GM12878 (cell line): ENCODE results near the gene C22orf31. TPM values are rescaled to one million over a fixed set of nuclear protein-coding genes. Genes with fewer than 3 reads are reported as not detected.

Experiments
- ATAC-seq: fragments of 200-7000 bp; cut with Tn5 transposase; 3 replicates; pipeline ENCODE4 v1.9.1; 2020; ENCODE audit warnings: mild to moderate bottlenecking, moderate library complexity
- BruUV-seq: library from RNA; stranded (reverse); fragments of 400-500 nt; replicated peaks from 2 replicates; lab custom pipeline; 2021; lab: Mats Ljungman, UMichigan
- CTCF ChIA-PET: fragments of 300-600 bp; sonication (Branson Sonifier 250); formaldehyde crosslinking; extraction: SDS; loops from one replicate; lab custom pipeline; 2021; ENCODE audit warnings: inconsistent platforms; lab: Yijun Ruan, JAX
- POLR2A ChIA-PET: fragments of 350-600 bp; formaldehyde crosslinking; extraction: SDS; loops from one replicate; lab custom pipeline; 2021; ENCODE audit warnings: inconsistent platforms; lab: Charles Lee
- RAD21 ChIA-PET: fragments of 300-600 bp; sonication (Branson Sonifier 250); formaldehyde crosslinking; loops from one replicate; lab custom pipeline; 2023; ENCODE audit warnings: antibody characterized with exemption; ENCODE audit not compliant: unreplicated experiment; lab: Charles Lee
- SMC1A ChIA-PET: fragments of 300-600 bp; sonication (Branson Sonifier 250); formaldehyde crosslinking; loops from one replicate; lab custom pipeline; 2023; ENCODE audit not compliant: unreplicated experiment, uncharacterized antibody; lab: Charles Lee
- DNase-seq: peaks from one replicate; pipeline ENCODE4 v3.0.0-alpha.2; 2011; ENCODE audit warnings: low read depth, low spot score
- FAIRE-seq: peaks from 3 replicates; lab custom pipeline; 2011; peaks lifted over from hg19 to GRCh38; lab: Jason Lieb, UNC
- H2AFZ ChIP-seq: 2 replicates; pipeline ENCODE4 v1.6.0; 2011; ENCODE audit warnings: low read depth, low read length, control low read depth; ENCODE audit not compliant: control insufficient read depth
- H3K27ac ChIP-seq: 2 replicates; pipeline ENCODE4 v1.5.1; 2011; ENCODE audit warnings: control low read depth; ENCODE audit not compliant: control insufficient read depth, insufficient read depth
- H3K27me3 ChIP-seq, 2 experiments: replicated peaks in 1 of 2; 2 replicates each; pipeline versions ENCODE4 v1.6.0 to v1.6.1; 2011; ENCODE audit warnings: low read length in 1 of 2; ENCODE audit not compliant: control insufficient read depth in 2 of 2, insufficient read depth in 2 of 2
- H3K36me3 ChIP-seq, 2 experiments: 2 replicates each; pipeline ENCODE4 v1.5.1; 2011; ENCODE audit warnings: low read length in 1 of 2; ENCODE audit not compliant: control insufficient read depth in 2 of 2, insufficient read depth in 2 of 2
- H3K4me1 ChIP-seq: 2 replicates; pipeline ENCODE4 v1.6.1; 2011; ENCODE audit warnings: mild to moderate bottlenecking, low read length, moderate library complexity, mixed read lengths; ENCODE audit not compliant: control insufficient read depth, insufficient read depth
- H3K4me2 ChIP-seq: 2 replicates; pipeline ENCODE4 v1.6.0; 2011; ENCODE audit warnings: control low read depth; ENCODE audit not compliant: control insufficient read depth, insufficient read depth
- H3K4me3 ChIP-seq: fragments of 200-600 bp; sonication (generic); 2 replicates; pipeline ENCODE4 v1.5.1; 2016
- H3K79me2 ChIP-seq: 2 replicates; pipeline ENCODE4 v1.6.0; 2011; ENCODE audit warnings: low read length; ENCODE audit not compliant: control insufficient read depth, insufficient read depth
- H3K9ac ChIP-seq: 2 replicates; pipeline ENCODE4 v1.8.0; 2011; ENCODE audit warnings: low read length, control low read depth, mixed read lengths; ENCODE audit not compliant: control insufficient read depth, insufficient read depth
- H3K9me3 ChIP-seq: replicated peaks from 3 replicates; pipeline ENCODE4 v1.5.1; 2011; ENCODE audit warnings: mild to moderate bottlenecking, low read length; ENCODE audit not compliant: control insufficient read depth, insufficient read depth
- H4K20me1 ChIP-seq: 2 replicates; pipeline ENCODE4 v1.6.0; 2011; ENCODE audit not compliant: control insufficient read depth, insufficient read depth
- ASH2L ChIP-seq: fragments of 300-600, 200-600 bp; sonication (generic); IDR thresholded peaks from 2 replicates; pipeline ENCODE4 v1.6.1; 2017; ENCODE audit warnings: low read depth, mild to moderate bottlenecking, borderline replicate concordance
- BHLHE40 ChIP-seq, 2 experiments: fragments of 450-650 bp in 1 of 2; IDR thresholded peaks; 2 replicates each; pipeline ENCODE4 v1.6.1; 2011 to 2017; ENCODE audit warnings: low read depth in 2 of 2, borderline replicate concordance in 1 of 2, improper control_type of control experiment in 1 of 2, low read length in 1 of 2, mild to moderate bottlenecking in 1 of 2
- CBX3 ChIP-seq: fragments of 200-600 bp; sonication (generic); IDR thresholded peaks from 2 replicates; pipeline ENCODE4 v1.6.1; 2016; ENCODE audit warnings: low read depth, borderline replicate concordance
- CHD4 ChIP-seq: fragments of 200-600 bp; sonication (generic); IDR thresholded peaks from 2 replicates; pipeline ENCODE4 v1.6.1; 2016; ENCODE audit warnings: mild to moderate bottlenecking
- FOXK2 ChIP-seq: fragments of 450-650 bp; IDR thresholded peaks from 2 replicates; pipeline ENCODE4 v1.6.1; 2017; ENCODE audit warnings: mild to moderate bottlenecking, moderate library complexity
- LARP7 ChIP-seq: fragments of 450-650 bp; IDR thresholded peaks from 2 replicates; pipeline ENCODE4 v1.6.1; 2017; ENCODE audit warnings: mild to moderate bottlenecking
- NFIC ChIP-seq: IDR thresholded peaks from 2 replicates; pipeline ENCODE4 v1.6.1; 2012; ENCODE audit warnings: low read depth, mild to moderate bottlenecking, inconsistent platforms, low read length, moderate library complexity
- NR2C1 ChIP-seq: fragments of 450-650 bp; IDR thresholded peaks from 2 replicates; pipeline ENCODE4 v1.6.1; 2017; ENCODE audit warnings: antibody characterized with exemption, mild to moderate bottlenecking, moderate library complexity
- PAX5 ChIP-seq: IDR thresholded peaks from 2 replicates; pipeline ENCODE4 v1.6.1; 2011; ENCODE audit warnings: low read depth, low read length, borderline replicate concordance
- PAX8 ChIP-seq: fragments of 450-650 bp; IDR thresholded peaks from 2 replicates; pipeline ENCODE4 v1.6.1; 2017; ENCODE audit warnings: mild to moderate bottlenecking, moderate library complexity
- RB1 ChIP-seq: fragments of 450-650 bp; formaldehyde crosslinking; IDR thresholded peaks from 2 replicates; pipeline ENCODE4 v1.6.1; 2017; ENCODE audit warnings: mild to moderate bottlenecking, borderline replicate concordance
- REST ChIP-seq: IDR thresholded peaks from 2 replicates; pipeline ENCODE4 v1.6.1; 2012; ENCODE audit warnings: mild to moderate bottlenecking, low read depth, low read length
- RFX5 ChIP-seq: IDR thresholded peaks from 2 replicates; pipeline ENCODE4 v1.6.1; 2011; ENCODE audit warnings: low read depth, low read length, improper control_type of control experiment
- SMARCA5 ChIP-seq: fragments of 450-650 bp; IDR thresholded peaks from 2 replicates; pipeline ENCODE4 v1.6.1; 2017; ENCODE audit warnings: mild to moderate bottlenecking
- SUPT20H ChIP-seq: IDR thresholded peaks from 2 replicates; pipeline ENCODE4 v1.6.1; 2011; ENCODE audit warnings: low read depth, mild to moderate bottlenecking, low read length, moderate library complexity, borderline replicate concordance; ENCODE audit not compliant: control insufficient read depth
- TAF1 ChIP-seq: IDR thresholded peaks from 2 replicates; pipeline ENCODE4 v1.6.1; 2011; ENCODE audit warnings: mild to moderate bottlenecking, low read depth, low read length, borderline replicate concordance
- WRNIP1 ChIP-seq: IDR thresholded peaks from 2 replicates; pipeline ENCODE4 v1.6.1; 2011; ENCODE audit warnings: low read depth, low read length, improper control_type of control experiment, borderline replicate concordance
- WGBS: methylation state at CpG from one replicate; pipeline ENCODE4 v1.1.6; 2016; ENCODE audit warnings: low lambda C conversion rate; ENCODE audit not compliant: insufficient replicate concordance, insufficient coverage; ENCODE audit errors: missing lambda C conversion rate; 5-methylcytosine and 5-hydroxymethylcytosine counted together
- in situ Hi-C: fragments of 300-500 bp; cut with MboI; formaldehyde crosslinking; loops from 9 replicates; pipeline ENCODE4 v1.14.3; 2018; ENCODE audit warnings: mixed read lengths
- intact Hi-C: fragments of 100-400 bp; cut with micrococcal nuclease; formaldehyde crosslinking; loops from one replicate; pipeline ENCODE4 v1.14.2; 2022; ENCODE audit not compliant: unreplicated experiment
- polyA plus RNA-seq, 11 experiments: library from polyadenylated mRNA; depleted of rRNA in 4 of 11; unstranded in 6 of 11; stranded (reverse) in 5 of 11; fragments of >200 nt; fragmentation: Nextera tagmentation in 4 of 11; fragmentation: Illumina TruSeq in 1 of 11; extraction: Ambion mirVana in 4 of 11; extraction: Trizol in 1 of 11; gene quantifications; 1 replicate in 1 of 11; 2 replicates in 10 of 11; pipeline versions ENCODE4 v1.2.1 to v1.2.3, GENCODE V29; 2011 to 2016; ENCODE audit warnings: inconsistent platforms in 2 of 11, missing spikeins in 2 of 11, low read depth in 1 of 11
- total RNA-seq, 4 experiments: library from RNA; depleted of rRNA in 3 of 4; stranded (reverse); fragments of >200 nt in 3 of 4; fragmentation: Illumina TruSeq in 1 of 4; extraction: Trizol in 1 of 4; gene quantifications; 2 replicates each; pipeline versions ENCODE4 v1.2.1 to v1.2.3, GENCODE V29; 2013 to 2021

C22orf31 gene
- total and polyA plus RNA-seq, 10 of the 15 experiments (the other 5 are each of a cell fraction or from before 2014, with no cell fraction given), result not detected

- 40% methylated on average over 14 of the region's 14 CpGs for WGBS
- BruUV-seq, result no TSS peak
- TF ChIP-seq REST, result no peak
- TF ChIP-seq SMARCA5, result no peak
- TF ChIP-seq NFIC, result no peak
- no peak for TF ChIP-seq BHLHE40 (IDR thresholded peaks at IDR 0.05; ENCODE audit: borderline replicate concordance in 1 of 2, low read depth in 2 of 2, low read length in 1 of 2)
- TF ChIP-seq CBX3, result no peak
- TF ChIP-seq LARP7, result no peak
- TF ChIP-seq CHD4, result no peak
- no peak for TF ChIP-seq NR2C1
- TF ChIP-seq RB1, result no peak
- no peak for TF ChIP-seq PAX8
- no peak for TF ChIP-seq WRNIP1
- no peak for TF ChIP-seq ASH2L
- TF ChIP-seq FOXK2, result no peak
- TF ChIP-seq TAF1, result no peak
- no peak for TF ChIP-seq PAX5
- no peak for TF ChIP-seq SUPT20H
- no peak for TF ChIP-seq RFX5
These were observed 50.2 kb downstream of the C22orf31 start for GRCh38 chr22:29011240-29012100.

More at GRCh38 chr22:29011240-29012100, 50.2 kb downstream of the C22orf31 start:
- RAD21 ChIA-PET, result interaction anchor here (1.6 kb wide), 1 partner anchor 94 kb away, joined by 3 read pairs; no protein-coding TSS in a partner anchor
- Histone ChIP-seq H3K4me2 (no peak overlapping the region), H3K4me1 (no peaks in the 10 kb centered on the region), H3K9me3 (no peaks in the 10 kb centered on the region), H3K9ac (no peak overlapping the region), H3K27ac (no peak overlapping the region), H3K79me2 (no peaks in the 10 kb centered on the region), H3K4me3 (no peak overlapping the region), H4K20me1 (no peaks in the 10 kb centered on the region), H2AFZ (no peak overlapping the region), H3K27me3 (0 out of 4 replicates have a peak, but pooled peaks cover 0 to 2% of the 10 kb centered on the region in 2 experiments), H3K36me3 (no peaks in the 10 kb centered on the region; a peak in 1 of 4 replicates)
- CTCF ChIA-PET, result interaction anchor here (1.4 to 3.3 kb wide), 4 partner anchors 9 to 156 kb away, joined by 3 to 13 read pairs (median 5); no protein-coding TSS in a partner anchor
- ATAC-seq (no peak), FAIRE-seq (no peak), DNase-seq (no peak)
- POLR2A ChIA-PET, result interaction anchor here (1.2 kb wide), 1 partner anchor 11 kb away, joined by 5 read pairs; no protein-coding TSS in a partner anchor
- intact Hi-C loops, result no loop called here
- in situ Hi-C loops, result no loop called here
- SMC1A ChIA-PET, result interaction anchor here (0.6 to 4.6 kb wide), 7 partner anchors 9 to 337 kb away, joined by 3 to 50 read pairs (median 4); no protein-coding TSS in a partner anchor
